Activated CD4-positive, alpha-beta T cell treated with anti-CD3 and anti-CD28 coated beads for 36 hours (primary cell): ENCODE data around the gene PTPRG. TPM values are rescaled to one million over a fixed set of nuclear protein-coding genes. Genes with fewer than 3 reads are reported as not detected.
A peak's percentile ranks its signal among the peaks of the same experiment; 100 is the strongest.

Experiments used
- ATAC-seq: fragments of 200-7000 bp; cut with Tn5 transposase; one replicate; pipeline ENCODE4 v1.10.0; 2021; ENCODE audit warnings: mild to moderate bottlenecking, moderate library complexity
- CTCF ChIA-PET: fragments of 350-600 bp; sonication (Branson Sonifier 250); formaldehyde crosslinking; loops from one replicate; lab custom pipeline; 2021; ENCODE audit warnings: antibody characterized with exemption; lab: Charles Lee
- POLR2A ChIA-PET: fragments of 350-600 bp; sonication (Branson Sonifier 250); formaldehyde crosslinking; loops from one replicate; lab custom pipeline; 2021; ENCODE audit warnings: antibody characterized with exemption, inconsistent platforms; lab: Charles Lee
- DNase-seq: peaks from one replicate; pipeline ENCODE4 v3.0.0-alpha.2; 2020
- H3K27ac Mint-ChIP-seq: one replicate; pipeline ENCODE4 v1.8.0; 2021; ENCODE audit warnings: mixed read lengths
- H3K27me3 Mint-ChIP-seq: one replicate; pipeline ENCODE4 v1.8.0; 2021; ENCODE audit warnings: mixed read lengths
- H3K36me3 Mint-ChIP-seq: one replicate; pipeline ENCODE4 v1.8.0; 2021; ENCODE audit warnings: low read depth, mixed read lengths
- H3K4me1 Mint-ChIP-seq: one replicate; pipeline ENCODE4 v1.8.0; 2021; ENCODE audit warnings: mixed read lengths
- H3K4me3 Mint-ChIP-seq: one replicate; pipeline ENCODE4 v1.8.0; 2021; ENCODE audit warnings: mild to moderate bottlenecking, moderate library complexity, mixed read lengths
- H3K9me3 Mint-ChIP-seq: one replicate; pipeline ENCODE4 v1.8.0; 2021; ENCODE audit warnings: low read depth, mixed read lengths
- intact Hi-C, 2 experiments: fragments of 100-400 bp; cut with DNase I in 1 of 2; cut with micrococcal nuclease in 1 of 2; formaldehyde crosslinking; loops; one replicate each; pipeline versions ENCODE4 v1.14.2 to v1.15.1; 2022 to 2024; cut with DNase I, micrococcal nuclease
- total RNA-seq, 2 experiments: library from RNA; stranded (reverse); gene quantifications; one replicate each; pipeline ENCODE4 v1.2.3, GENCODE V29; 2021

PTPRG gene
- total RNA-seq, 2 experiments from 2014 or later, result 0.32 to 0.33 TPM

- POLR2A ChIA-PET, result no interaction called here
- H3K4me3 Mint-ChIP-seq, result no peak overlapping the region
Measured at GRCh38 chr3:61682671-61683548, 121.5 kb downstream of the PTPRG start.

GRCh38 chr3:61683549-61684236 lies 122.3 kb downstream of the PTPRG start:
- intact Hi-C loops, result no loop called here
- peaks cover 4% of the 10 kb centered on the region for H3K27me3 Mint-ChIP-seq
- H3K27ac Mint-ChIP-seq, result no peak overlapping the region
- peaks cover 2% of the 10 kb centered on the region for H3K4me1 Mint-ChIP-seq
- DNase-seq (no peak), ATAC-seq (no peak)
- H3K36me3 Mint-ChIP-seq, result no peaks in the 10 kb centered on the region
- H3K4me3 Mint-ChIP-seq, result no peak overlapping the region
- CTCF ChIA-PET, result interaction anchor here (0.6 to 0.7 kb wide), 2 partner anchors 250 to 452 kb away, joined by 3 read pairs; no protein-coding TSS in a partner anchor
- no peaks in the 10 kb centered on the region for H3K9me3 Mint-ChIP-seq
- POLR2A ChIA-PET, result no interaction called here

More at GRCh38 chr3:61682671-61683548, 121.5 kb downstream of the PTPRG start:
- ATAC-seq (peak; percentile 39), DNase-seq (no peak)
- peaks cover 4% of the 10 kb centered on the region for H3K27me3 Mint-ChIP-seq
- intact Hi-C loops, result no loop called here
- H3K4me1 Mint-ChIP-seq, result peaks cover 2% of the 10 kb centered on the region
- CTCF ChIA-PET, result no interaction called here
- H3K27ac Mint-ChIP-seq, result no peak overlapping the region
- no peaks in the 10 kb centered on the region for H3K9me3 Mint-ChIP-seq
- H3K36me3 Mint-ChIP-seq, result no peaks in the 10 kb centered on the region

- no peaks in the 10 kb centered on the region for H3K9me3 Mint-ChIP-seq
- intact Hi-C loops, result no loop called here
- peaks cover 2% of the 10 kb centered on the region for H3K4me1 Mint-ChIP-seq
- DNase-seq (no peak), ATAC-seq (no peak)
- H3K4me3 Mint-ChIP-seq, result no peak overlapping the region
- peaks cover 4% of the 10 kb centered on the region for H3K27me3 Mint-ChIP-seq
- H3K36me3 Mint-ChIP-seq, result no peaks in the 10 kb centered on the region
- ChIA-PET POLR2A (no interaction called here), CTCF (interaction anchor here (0.6 to 0.7 kb wide), 2 partner anchors 250 to 453 kb away, joined by 3 read pairs; no protein-coding TSS in a partner anchor)
- H3K27ac Mint-ChIP-seq, result no peak overlapping the region
Measured at GRCh38 chr3:61684386-61684785, 123.0 kb downstream of the PTPRG start.

GRCh38 chr3:61685755-61686154 lies 124.4 kb downstream of the PTPRG start:
- no peaks in the 10 kb centered on the region for H3K9me3 Mint-ChIP-seq
- H3K4me1 Mint-ChIP-seq, result peaks cover 2% of the 10 kb centered on the region
- no peak for ATAC-seq
- H3K36me3 Mint-ChIP-seq, result no peaks in the 10 kb centered on the region
- H3K27ac Mint-ChIP-seq, result no peak overlapping the region
- ChIA-PET POLR2A (no interaction called here), CTCF (no interaction called here)
- H3K4me3 Mint-ChIP-seq, result no peak overlapping the region
- no peak for DNase-seq
- intact Hi-C loops, result no loop called here
- H3K27me3 Mint-ChIP-seq, result peaks cover 4% of the 10 kb centered on the region

GRCh38 chr3:61686228-61686648 lies 124.9 kb downstream of the PTPRG start:
- peaks cover 4% of the 10 kb centered on the region for H3K27me3 Mint-ChIP-seq
- no peak overlapping the region for H3K27ac Mint-ChIP-seq
- no peak for DNase-seq
- ChIA-PET CTCF (no interaction called here), POLR2A (no interaction called here)
- no peak for ATAC-seq
- no peaks in the 10 kb centered on the region for H3K9me3 Mint-ChIP-seq
- no peak overlapping the region for H3K4me3 Mint-ChIP-seq
- peaks cover 2% of the 10 kb centered on the region for H3K4me1 Mint-ChIP-seq
- H3K36me3 Mint-ChIP-seq, result no peaks in the 10 kb centered on the region
- intact Hi-C loops, result no loop called here

GRCh38 chr3:61687206-61687605 lies 125.8 kb downstream of the PTPRG start:
- ChIA-PET POLR2A (no interaction called here), CTCF (no interaction called here)
- ATAC-seq, result no peak
- DNase-seq, result no peak
- peaks cover 2% of the 10 kb centered on the region for H3K4me1 Mint-ChIP-seq
- peaks cover 4% of the 10 kb centered on the region for H3K27me3 Mint-ChIP-seq
- H3K36me3 Mint-ChIP-seq, result no peaks in the 10 kb centered on the region
- no peak overlapping the region for H3K27ac Mint-ChIP-seq
- no peak overlapping the region for H3K4me3 Mint-ChIP-seq
- H3K9me3 Mint-ChIP-seq, result no peaks in the 10 kb centered on the region
- intact Hi-C loops, result no loop called here

- ATAC-seq (no peak), DNase-seq (no peak)
- Mint-ChIP-seq H3K36me3 (no peaks in the 10 kb centered on the region), H3K4me1 (peaks cover 2% of the 10 kb centered on the region), H3K9me3 (no peaks in the 10 kb centered on the region), H3K27ac (no peak overlapping the region), H3K4me3 (no peak overlapping the region), H3K27me3 (peaks cover 4% of the 10 kb centered on the region)
- CTCF ChIA-PET, result no interaction called here
- intact Hi-C loops, result no loop called here
- POLR2A ChIA-PET, result no interaction called here
Measured at GRCh38 chr3:61687663-61688306, 126.4 kb downstream of the PTPRG start.

GRCh38 chr3:61688307-61688984 lies 127.1 kb downstream of the PTPRG start:
- peaks cover 4% of the 10 kb centered on the region for H3K27me3 Mint-ChIP-seq
- intact Hi-C loops, result no loop called here
- POLR2A ChIA-PET, result no interaction called here
- no peaks in the 10 kb centered on the region for H3K9me3 Mint-ChIP-seq
- DNase-seq (no peak), ATAC-seq (no peak)
- no peaks in the 10 kb centered on the region for H3K36me3 Mint-ChIP-seq
- H3K4me3 Mint-ChIP-seq, result no peak overlapping the region
- H3K27ac Mint-ChIP-seq, result no peak overlapping the region
- no peaks in the 10 kb centered on the region for H3K4me1 Mint-ChIP-seq
- CTCF ChIA-PET, result no interaction called here

GRCh38 chr3:61690016-61690415 lies 128.6 kb downstream of the PTPRG start:
- Mint-ChIP-seq H3K4me3 (no peak overlapping the region), H3K27me3 (peaks cover 4% of the 10 kb centered on the region), H3K4me1 (no peaks in the 10 kb centered on the region), H3K27ac (no peak overlapping the region), H3K9me3 (no peaks in the 10 kb centered on the region), H3K36me3 (no peaks in the 10 kb centered on the region)
- DNase-seq (no peak), ATAC-seq (no peak)
- intact Hi-C loops, result no loop called here
- CTCF ChIA-PET, result no interaction called here
- POLR2A ChIA-PET, result no interaction called here

GRCh38 chr3:61691466-61691865 lies 130.1 kb downstream of the PTPRG start:
- no peaks in the 10 kb centered on the region for H3K4me1 Mint-ChIP-seq
- no peak overlapping the region for H3K4me3 Mint-ChIP-seq
- DNase-seq (no peak), ATAC-seq (no peak)
- intact Hi-C loops, result no loop called here
- ChIA-PET POLR2A (no interaction called here), CTCF (no interaction called here)
- H3K27ac Mint-ChIP-seq, result no peak overlapping the region
- H3K9me3 Mint-ChIP-seq, result no peaks in the 10 kb centered on the region
- no peaks in the 10 kb centered on the region for H3K36me3 Mint-ChIP-seq
- peaks cover 2% of the 10 kb centered on the region for H3K27me3 Mint-ChIP-seq

GRCh38 chr3:61697301-61697700 lies 135.9 kb downstream of the PTPRG start:
- no peak for DNase-seq
- H3K9me3 Mint-ChIP-seq, result no peaks in the 10 kb centered on the region
- ChIA-PET CTCF (no interaction called here), POLR2A (no interaction called here)
- no peaks in the 10 kb centered on the region for H3K36me3 Mint-ChIP-seq
- no peak for ATAC-seq
- H3K4me3 Mint-ChIP-seq, result no peak overlapping the region
- H3K27ac Mint-ChIP-seq, result no peak overlapping the region
- H3K4me1 Mint-ChIP-seq, result no peaks in the 10 kb centered on the region
- intact Hi-C loops, result no loop called here
- H3K27me3 Mint-ChIP-seq, result peaks cover 5% of the 10 kb centered on the region
